HL-60 (cell line): ENCODE results near the gene BCAS3.
"Not testable (repeated sequence)": the region's sequence is repeated elsewhere in the genome, so short reads cannot be mapped to it uniquely, and the experiment has no call there.

Experiments
- DNase-seq, 2 experiments: peaks; one replicate each; pipeline ENCODE4 v3.0.0-alpha.2; 2010 to 2020; ENCODE audit warnings: low read depth in 1 of 2, low spot score in 1 of 2
- H3K27ac ChIP-seq: fragments of 250-450 bp; sonication (Bioruptor Pico); replicated peaks from 2 replicates; pipeline ENCODE4 v1.5.1; 2020; ENCODE audit warnings: mild to moderate bottlenecking, moderate library complexity
- H3K27me3 ChIP-seq: fragments of 250-450 bp; sonication (Bioruptor Pico); 2 replicates; pipeline ENCODE4 v1.5.1; 2021; ENCODE audit warnings: mild to moderate bottlenecking, moderate library complexity; ENCODE audit not compliant: insufficient read depth, poor library complexity, severe bottlenecking
- H3K4me3 ChIP-seq: replicated peaks from 2 replicates; pipeline ENCODE4 v1.5.1; 2011; ENCODE audit warnings: mild to moderate bottlenecking, control low read depth, low read length; ENCODE audit not compliant: insufficient read depth
- CTCF ChIP-seq: IDR thresholded peaks from one replicate; pipeline ENCODE4 v1.5.1; 2011; ENCODE audit warnings: low read length, control low read depth, inconsistent platforms; ENCODE audit not compliant: insufficient read depth
- GABPA ChIP-seq: IDR thresholded peaks from 2 replicates; pipeline ENCODE4 v1.6.1; 2012; ENCODE audit warnings: low read depth
- POLR2AphosphoS5 ChIP-seq: IDR thresholded peaks from 2 replicates; pipeline ENCODE4 v1.6.1; 2012; ENCODE audit warnings: low read depth
- REST ChIP-seq: IDR thresholded peaks from 2 replicates; pipeline ENCODE4 v1.6.1; 2012; ENCODE audit warnings: low read depth; ENCODE audit not compliant: insufficient replicate concordance
- SPI1 ChIP-seq: IDR thresholded peaks from 2 replicates; pipeline ENCODE4 v1.6.1; 2012; ENCODE audit warnings: low read depth, mild to moderate bottlenecking, borderline replicate concordance

The BCAS3 gene

GRCh38 chr17:61040666-61041065 lies 363.0 kb downstream of the BCAS3 start:
- no peak overlapping the region for H3K4me3 ChIP-seq
- DNase-seq: no peak
- no peak for TF ChIP-seq CTCF
- TF ChIP-seq REST: no peak
- TF ChIP-seq POLR2AphosphoS5: no peak
- TF ChIP-seq SPI1: no peak
- no peak for TF ChIP-seq GABPA
- no peaks in the 10 kb centered on the region for H3K27me3 ChIP-seq
- no peak overlapping the region for H3K27ac ChIP-seq

- not testable (repeated sequence) for DNase-seq, H3K27me3 ChIP-seq, H3K27ac ChIP-seq, H3K4me3 ChIP-seq
Observed at GRCh38 chr17:61042348-61042747, 364.7 kb downstream of the BCAS3 start.

GRCh38 chr17:61047515-61047914 lies 369.9 kb downstream of the BCAS3 start:
- Histone ChIP-seq H3K27me3 (no peaks in the 10 kb centered on the region), H3K27ac (no peak overlapping the region), H3K4me3 (no peak overlapping the region)
- no peak for DNase-seq
- TF ChIP-seq REST (no peak), GABPA (no peak), POLR2AphosphoS5 (no peak), SPI1 (no peak), CTCF (no peak)

- Histone ChIP-seq H3K27me3 (no peaks in the 10 kb centered on the region), H3K4me3 (no peak overlapping the region), H3K27ac (no peak overlapping the region)
- DNase-seq: no peak
- no peak for TF ChIP-seq GABPA
- TF ChIP-seq POLR2AphosphoS5: no peak
- TF ChIP-seq REST: no peak
- TF ChIP-seq CTCF: no peak
- TF ChIP-seq SPI1: no peak
Observed at GRCh38 chr17:61048376-61049106, 370.9 kb downstream of the BCAS3 start.
